Activated naive CD4-positive, alpha-beta T cell treated with anti-CD3 and anti-CD28 coated beads for 36 hours (primary cell): ENCODE measurements around the gene KRTAP10-2. TPM values are rescaled to one million over a fixed set of nuclear protein-coding genes. Genes with fewer than 3 reads are reported as not detected.
"Not testable (repeated sequence)": the region's sequence is repeated elsewhere in the genome, so short reads cannot be mapped to it uniquely, and the experiment has no call there.

Experiments used
- CTCF ChIA-PET: fragments of 350-600 bp; sonication (Branson Sonifier 250); formaldehyde crosslinking; loops from one replicate; lab custom pipeline; 2021; ENCODE audit warnings: antibody characterized with exemption; lab: Charles Lee
- DNase-seq: peaks from one replicate; pipeline ENCODE4 v3.0.0-alpha.2; 2020
- H3K27ac Mint-ChIP-seq: one replicate; pipeline ENCODE4 v1.8.0; 2021; ENCODE audit warnings: mild to moderate bottlenecking, mixed read lengths
- H3K27me3 Mint-ChIP-seq: one replicate; pipeline ENCODE4 v1.8.0; 2021; ENCODE audit warnings: low read depth, mixed read lengths
- H3K36me3 Mint-ChIP-seq: one replicate; pipeline ENCODE4 v1.8.0; 2021; ENCODE audit warnings: low read depth, mixed read lengths
- H3K4me1 Mint-ChIP-seq: one replicate; pipeline ENCODE4 v1.8.0; 2021; ENCODE audit warnings: low read depth, mixed read lengths
- H3K4me3 Mint-ChIP-seq: one replicate; pipeline ENCODE4 v1.8.0; 2021; ENCODE audit warnings: mild to moderate bottlenecking, moderate library complexity, mixed read lengths
- H3K9me3 Mint-ChIP-seq: one replicate; pipeline ENCODE4 v1.8.0; 2021; ENCODE audit warnings: mixed read lengths
- intact Hi-C: fragments of 100-400 bp; cut with micrococcal nuclease; formaldehyde crosslinking; loops from one replicate; pipeline ENCODE4 v1.15.1; 2023
- total RNA-seq, 2 experiments: library from RNA; stranded (reverse); gene quantifications; one replicate each; pipeline ENCODE4 v1.2.3, GENCODE V29; 2021

Gene KRTAP10-2
- total RNA-seq, 2 experiments from 2014 or later, result not detected

- H3K9me3 Mint-ChIP-seq, DNase-seq, H3K27ac Mint-ChIP-seq, CTCF ChIA-PET, H3K36me3 Mint-ChIP-seq, H3K4me3 Mint-ChIP-seq, H3K27me3 Mint-ChIP-seq, H3K4me1 Mint-ChIP-seq: not testable (repeated sequence)
- intact Hi-C loops, result loop anchor here (1.0 kb wide), 1 partner anchor 18 kb away; the partner anchor contains the start of gene KRTAP10-4
These were observed 40.5 kb upstream of the KRTAP10-2 start for GRCh38 chr21:44591801-44592130.

- H3K4me3 Mint-ChIP-seq, H3K27ac Mint-ChIP-seq, H3K27me3 Mint-ChIP-seq, DNase-seq, H3K9me3 Mint-ChIP-seq, H3K36me3 Mint-ChIP-seq, H3K4me1 Mint-ChIP-seq, CTCF ChIA-PET, intact Hi-C loops: not testable (repeated sequence)
These were observed 39.8 kb upstream of the KRTAP10-2 start for GRCh38 chr21:44590897-44591800.

GRCh38 chr21:44590311-44590721 is 39.0 kb upstream of the KRTAP10-2 start:
- Mint-ChIP-seq H3K9me3 (no peaks in the 10 kb centered on the region), H3K27me3 (no peaks in the 10 kb centered on the region), H3K36me3 (no peaks in the 10 kb centered on the region), H3K4me3 (no peak overlapping the region), H3K4me1 (no peaks in the 10 kb centered on the region), H3K27ac (no peak overlapping the region)
- intact Hi-C loops, result no loop called here
- DNase-seq, result no peak
- CTCF ChIA-PET, result no interaction called here

GRCh38 chr21:44589586-44590305 is 38.4 kb upstream of the KRTAP10-2 start:
- Mint-ChIP-seq H3K9me3 (no peaks in the 10 kb centered on the region), H3K27me3 (no peaks in the 10 kb centered on the region), H3K27ac (no peak overlapping the region), H3K36me3 (no peaks in the 10 kb centered on the region), H3K4me3 (no peak overlapping the region), H3K4me1 (no peaks in the 10 kb centered on the region)
- no peak for DNase-seq
- CTCF ChIA-PET, result no interaction called here
- intact Hi-C loops, result no loop called here

- CTCF ChIA-PET, result no interaction called here
- no peak for DNase-seq
- Mint-ChIP-seq H3K4me3 (no peak overlapping the region), H3K27me3 (no peaks in the 10 kb centered on the region), H3K36me3 (no peaks in the 10 kb centered on the region), H3K4me1 (no peaks in the 10 kb centered on the region), H3K9me3 (no peaks in the 10 kb centered on the region), H3K27ac (no peak overlapping the region)
- intact Hi-C loops, result no loop called here
These were observed 37.8 kb upstream of the KRTAP10-2 start for GRCh38 chr21:44589094-44589493.

- CTCF ChIA-PET, result interaction anchor here (0.6 kb wide), 1 partner anchor 33 kb away, joined by 3 read pairs; no protein-coding TSS in a partner anchor
- DNase-seq, result no peak
- peaks cover 10% of the 10 kb centered on the region for H3K9me3 Mint-ChIP-seq
- H3K27ac Mint-ChIP-seq, result no peak overlapping the region
- peaks cover 10% of the 10 kb centered on the region for H3K4me1 Mint-ChIP-seq
- intact Hi-C loops, result no loop called here
- no peaks in the 10 kb centered on the region for H3K27me3 Mint-ChIP-seq
- H3K4me3 Mint-ChIP-seq, result no peak overlapping the region
- no peaks in the 10 kb centered on the region for H3K36me3 Mint-ChIP-seq
These were observed 34.6 kb upstream of the KRTAP10-2 start for GRCh38 chr21:44585892-44586291.

- CTCF ChIA-PET, result interaction anchor here (1.1 to 1.5 kb wide), 3 partner anchors 36 to 223 kb away, joined by 3 to 4 read pairs (median 3); no protein-coding TSS in a partner anchor
- Mint-ChIP-seq H3K9me3 (peaks cover 16% of the 10 kb centered on the region), H3K4me1 (peaks cover 10% of the 10 kb centered on the region), H3K36me3 (peaks cover 1% of the 10 kb centered on the region), H3K27me3 (no peaks in the 10 kb centered on the region), H3K4me3 (no peak overlapping the region), H3K27ac (no peak overlapping the region)
- DNase-seq, result peak; percentile 70
- intact Hi-C loops, result no loop called here
These were observed 32.5 kb upstream of the KRTAP10-2 start for GRCh38 chr21:44583800-44584147.

- Mint-ChIP-seq H3K9me3 (peaks cover 16% of the 10 kb centered on the region), H3K27me3 (no peaks in the 10 kb centered on the region), H3K27ac (no peak overlapping the region), H3K4me3 (no peak overlapping the region), H3K4me1 (peaks cover 10% of the 10 kb centered on the region), H3K36me3 (peaks cover 1% of the 10 kb centered on the region)
- DNase-seq, result no peak
- CTCF ChIA-PET, result interaction anchor here (1.1 to 1.5 kb wide), 3 partner anchors 36 to 224 kb away, joined by 3 to 4 read pairs (median 3); no protein-coding TSS in a partner anchor
- intact Hi-C loops, result no loop called here
These were observed 31.9 kb upstream of the KRTAP10-2 start for GRCh38 chr21:44583089-44583799.

GRCh38 chr21:44582055-44582454 is 30.8 kb upstream of the KRTAP10-2 start:
- H3K9me3 Mint-ChIP-seq, result peaks cover 27% of the 10 kb centered on the region

GRCh38 chr21:44581158-44581557 is 29.9 kb upstream of the KRTAP10-2 start:
- Mint-ChIP-seq H3K4me3 (no peak overlapping the region), H3K27ac (no peak overlapping the region), H3K27me3 (no peaks in the 10 kb centered on the region), H3K4me1 (peaks cover 10% of the 10 kb centered on the region), H3K36me3 (peaks cover 1% of the 10 kb centered on the region), H3K9me3 (peaks cover 32% of the 10 kb centered on the region)
- DNase-seq, result no peak
- intact Hi-C loops, result no loop called here
- CTCF ChIA-PET, result no interaction called here

More at GRCh38 chr21:44582055-44582454, 30.8 kb upstream of the KRTAP10-2 start:
- Mint-ChIP-seq H3K4me1 (peaks cover 10% of the 10 kb centered on the region), H3K27ac (no peak overlapping the region), H3K36me3 (peaks cover 1% of the 10 kb centered on the region), H3K27me3 (no peaks in the 10 kb centered on the region), H3K4me3 (no peak overlapping the region)
- intact Hi-C loops, result no loop called here
- CTCF ChIA-PET, result no interaction called here
- no peak for DNase-seq

- DNase-seq, CTCF ChIA-PET, H3K27me3 Mint-ChIP-seq, intact Hi-C loops, H3K36me3 Mint-ChIP-seq, H3K4me3 Mint-ChIP-seq, H3K27ac Mint-ChIP-seq: not testable (repeated sequence)
- peaks cover 32% of the 10 kb centered on the region for H3K9me3 Mint-ChIP-seq
- peaks cover 10% of the 10 kb centered on the region for H3K4me1 Mint-ChIP-seq
These were observed 29.0 kb upstream of the KRTAP10-2 start, which contains the start of gene KRTAP10-5 for GRCh38 chr21:44580231-44580821. Gene KRTAP10-5, minus strand, starts transcription at chr21:44580604. Its CDS starts 26 bp downstream, at chr21:44580578.

- peaks cover 32% of the 10 kb centered on the region for H3K9me3 Mint-ChIP-seq
- peaks cover 10% of the 10 kb centered on the region for H3K4me1 Mint-ChIP-seq
- CTCF ChIA-PET, result no interaction called here
- H3K27ac Mint-ChIP-seq, result no peak overlapping the region
- no peaks in the 10 kb centered on the region for H3K27me3 Mint-ChIP-seq
- H3K4me3 Mint-ChIP-seq, result no peak overlapping the region
- H3K36me3 Mint-ChIP-seq, result peaks cover 1% of the 10 kb centered on the region
- intact Hi-C loops, result no loop called here
- DNase-seq, result no peak
These were observed 28.5 kb upstream of the KRTAP10-2 start for GRCh38 chr21:44579833-44580144.
